CD4-positive, alpha-beta T cell (primary cell): ENCODE data around the gene XRCC5. TPM values are rescaled to one million over a fixed set of nuclear protein-coding genes. Genes with fewer than 3 reads are reported as not detected.
A peak's percentile ranks its signal among the peaks of the same experiment; 100 is the strongest.

Experiments used
- ATAC-seq: fragments of 200-7000 bp; cut with Tn5 transposase; one replicate; pipeline ENCODE4 v1.10.0; 2022; ENCODE audit warnings: mild to moderate bottlenecking; ENCODE audit not compliant: poor library complexity
- CTCF ChIA-PET: fragments of 350-600 bp; sonication (Branson Sonifier 250); formaldehyde crosslinking; loops from one replicate; lab custom pipeline; 2021; ENCODE audit warnings: antibody characterized with exemption, inconsistent platforms; lab: Charles Lee
- POLR2A ChIA-PET: fragments of 350-600 bp; sonication (Branson Sonifier 250); formaldehyde crosslinking; loops from one replicate; lab custom pipeline; 2021; ENCODE audit warnings: antibody characterized with exemption, inconsistent platforms; lab: Charles Lee
- DNase-seq, 14 experiments: peaks; one replicate each; pipeline ENCODE4 v3.0.0-alpha.2; 2013 to 2020; ENCODE audit warnings: mixed read lengths in 2 of 14
- H3K27ac ChIP-seq, 2 donors: one replicate each; pipeline versions ENCODE4 v1.5.1 to v1.7.0; 2013; ENCODE audit warnings: low read length in 2 of 2, low read depth in 1 of 2, mild to moderate bottlenecking in 1 of 2
- H3K27me3 ChIP-seq, 2 experiments: 1 replicate in 1 of 2; 2 replicates in 1 of 2; pipeline versions ENCODE4 v1.6.1 to v1.7.0; 2013; ENCODE audit warnings: low read length in 2 of 2, control low read depth in 1 of 2, mild to moderate bottlenecking in 1 of 2, moderate library complexity in 1 of 2; ENCODE audit not compliant: insufficient read depth in 2 of 2, control insufficient read depth in 1 of 2
- H3K36me3 ChIP-seq: one replicate; pipeline ENCODE4 v1.6.1; 2013; ENCODE audit warnings: low read length, control low read depth; ENCODE audit not compliant: insufficient read depth
- H3K4me1 ChIP-seq: one replicate; pipeline ENCODE4 v1.6.1; 2013; ENCODE audit warnings: low read length, control low read depth; ENCODE audit not compliant: insufficient read depth
- H3K4me3 ChIP-seq: one replicate; pipeline ENCODE4 v1.5.1; 2013; ENCODE audit warnings: mild to moderate bottlenecking, low read length, moderate library complexity
- H3K9me3 ChIP-seq, 2 experiments: 1 replicate in 1 of 2; 2 replicates in 1 of 2; pipeline versions ENCODE4 v1.6.1 to v1.7.0; 2013; ENCODE audit warnings: low read length in 2 of 2, mild to moderate bottlenecking in 2 of 2, control low read depth in 1 of 2, moderate library complexity in 1 of 2; ENCODE audit not compliant: control insufficient read depth in 1 of 2, insufficient read depth in 1 of 2
- H3K27ac Mint-ChIP-seq: one replicate; pipeline ENCODE4 v1.8.0; 2020; ENCODE audit warnings: mixed read lengths
- H3K27me3 Mint-ChIP-seq: one replicate; pipeline ENCODE4 v1.8.0; 2021; ENCODE audit warnings: mixed read lengths
- H3K36me3 Mint-ChIP-seq: one replicate; pipeline ENCODE4 v1.8.0; 2021; ENCODE audit warnings: low read depth, mixed read lengths
- H3K4me1 Mint-ChIP-seq: one replicate; pipeline ENCODE4 v1.8.0; 2021; ENCODE audit warnings: low read depth, mixed read lengths
- H3K4me3 Mint-ChIP-seq: one replicate; pipeline ENCODE4 v1.8.0; 2020; ENCODE audit warnings: mild to moderate bottlenecking, mixed read lengths
- H3K9me3 Mint-ChIP-seq: one replicate; pipeline ENCODE4 v1.8.0; 2020; ENCODE audit warnings: mixed read lengths
- CTCF ChIP-seq: fragments of 200-600 bp; IDR thresholded peaks from one replicate; pipeline ENCODE4 v1.8.0; 2022; ENCODE audit warnings: antibody characterized with exemption, mild to moderate bottlenecking
- intact Hi-C, 2 experiments: fragments of 100-400 bp; cut with DNase I in 1 of 2; cut with micrococcal nuclease in 1 of 2; formaldehyde crosslinking; loops; one replicate each; pipeline versions ENCODE4 v1.15.1 to v1.9.0; 2023 to 2025; cut with DNase I, micrococcal nuclease
- total RNA-seq, 174 experiments: library from RNA in 2 of 174; stranded (reverse) in 2 of 174; gene quantifications; one replicate each; pipeline ENCODE4 v1.2.3 and lab custom pipeline; 2021 to 2026

The XRCC5 gene
- total RNA-seq, 2 experiments from 2014 or later = 126 to 129 TPM

GRCh38 chr2:216146573-216146972 is 37.4 kb downstream of the XRCC5 start:
- Histone ChIP-seq H3K36me3 (peaks cover 96% of the 10 kb centered on the region), H3K27ac (no peak overlapping the region), H3K27me3 (no peaks in the 10 kb centered on the region), H3K9me3 (no peaks in the 10 kb centered on the region), H3K4me1 (no peaks in the 10 kb centered on the region), H3K4me3 (no peak overlapping the region)
- DNase-seq (no peak), ATAC-seq (no peak)
- no peaks in the 10 kb centered on the region for H3K36me3 Mint-ChIP-seq
- ChIA-PET CTCF (no interaction called here), POLR2A (no interaction called here)
- TF ChIP-seq CTCF = no peak
- no peak overlapping the region for H3K27ac Mint-ChIP-seq
- H3K27me3 Mint-ChIP-seq = no peaks in the 10 kb centered on the region
- H3K4me3 Mint-ChIP-seq = no peak overlapping the region
- peaks cover 31% of the 10 kb centered on the region for H3K4me1 Mint-ChIP-seq
- H3K9me3 Mint-ChIP-seq = no peaks in the 10 kb centered on the region
- intact Hi-C loops = no loop called here

- Histone ChIP-seq H3K4me3 (no peak overlapping the region), H3K27ac (no peak overlapping the region), H3K9me3 (no peaks in the 10 kb centered on the region), H3K4me1 (no peaks in the 10 kb centered on the region), H3K27me3 (no peaks in the 10 kb centered on the region), H3K36me3 (peaks cover 96% of the 10 kb centered on the region)
- Mint-ChIP-seq H3K36me3 (no peaks in the 10 kb centered on the region), H3K9me3 (no peaks in the 10 kb centered on the region), H3K4me1 (peaks cover 34% of the 10 kb centered on the region), H3K27me3 (no peaks in the 10 kb centered on the region), H3K27ac (peak overlapping the region; percentile 30), H3K4me3 (no peak overlapping the region)
- intact Hi-C loops = no loop called here
- ChIA-PET CTCF (interaction anchor here (0.8 to 2.1 kb wide), 2 partner anchors 12 to 99 kb away, joined by 4 to 7 read pairs; no protein-coding TSS in a partner anchor), POLR2A (no interaction called here)
- DNase-seq = no peak
- no peak for ATAC-seq
- no peak for TF ChIP-seq CTCF
These were observed 38.3 kb downstream of the XRCC5 start for GRCh38 chr2:216147172-216148131.

GRCh38 chr2:216148983-216149382 is 39.8 kb downstream of the XRCC5 start:
- Mint-ChIP-seq H3K27ac (peak overlapping the region; percentile 30), H3K9me3 (no peaks in the 10 kb centered on the region), H3K4me3 (no peak overlapping the region), H3K4me1 (peaks cover 44% of the 10 kb centered on the region), H3K27me3 (no peaks in the 10 kb centered on the region), H3K36me3 (no peaks in the 10 kb centered on the region)
- peaks cover 98% of the 10 kb centered on the region for H3K36me3 ChIP-seq
- intact Hi-C loops = no loop called here
- H3K4me3 ChIP-seq = no peak overlapping the region
- H3K27ac ChIP-seq = no peak overlapping the region
- H3K27me3 ChIP-seq = no peaks in the 10 kb centered on the region
- no peak for DNase-seq
- no peak for TF ChIP-seq CTCF
- CTCF ChIA-PET = interaction anchor here (2.1 kb wide), 1 partner anchor 10 kb away, joined by 7 read pairs; no protein-coding TSS in a partner anchor
- POLR2A ChIA-PET = no interaction called here
- H3K9me3 ChIP-seq = no peaks in the 10 kb centered on the region
- ATAC-seq = no peak
- no peaks in the 10 kb centered on the region for H3K4me1 ChIP-seq
